Thoracic aorta (tissue), 2 donors: ENCODE data around the gene PML. TPM values are rescaled to one million over a fixed set of nuclear protein-coding genes. Genes with fewer than 3 reads are reported as not detected.
A peak's percentile ranks its signal among the peaks of the same experiment; 100 is the strongest.

Experiments used
- ATAC-seq: fragments of 150-250 bp; one replicate; pipeline ENCODE4 v1.8.0; 2017; ENCODE audit warnings: low read depth; ENCODE audit not compliant: insufficient number of reproducible peaks, low FRiP score
- DNase-seq: peaks from one replicate; pipeline ENCODE4 v3.0.0-alpha.2; 2020; ENCODE audit warnings: low spot score
- H3K27ac ChIP-seq, 2 donors: fragments of 200-600 bp; sonication (generic); 1 replicate in 1 of 2; 2 replicates in 1 of 2; pipeline ENCODE4 v1.5.1; 2016; ENCODE audit warnings: mild to moderate bottlenecking in 2 of 2, moderate library complexity in 2 of 2
- H3K27me3 ChIP-seq: fragments of 200-600 bp; sonication (generic); replicated peaks from 2 replicates; pipeline ENCODE4 v1.6.0; 2016; ENCODE audit warnings: mild to moderate bottlenecking; ENCODE audit not compliant: insufficient read depth
- H3K36me3 ChIP-seq: fragments of 200-600 bp; sonication (generic); one replicate; pipeline ENCODE4 v1.5.1; 2016
- H3K4me1 ChIP-seq, 2 donors: fragments of 200-600 bp; sonication (generic); 1 replicate in 1 of 2; 2 replicates in 1 of 2; pipeline versions ENCODE4 v1.5.1 to v1.6.0; 2016; ENCODE audit warnings: low read depth in 2 of 2, mild to moderate bottlenecking in 1 of 2; ENCODE audit not compliant: control insufficient read depth in 1 of 2
- H3K4me3 ChIP-seq: fragments of 200-600 bp; sonication (generic); 2 replicates; pipeline ENCODE4 v1.5.1; 2016; ENCODE audit warnings: mild to moderate bottlenecking
- H3K9me3 ChIP-seq: fragments of 200-600 bp; sonication (generic); 2 replicates; pipeline ENCODE4 v1.5.1; 2016
- CTCF ChIP-seq: fragments of 200-600 bp; sonication (generic); IDR thresholded peaks from one replicate; pipeline ENCODE4 v1.5.1; 2019; ENCODE audit warnings: antibody characterized with exemption
- total RNA-seq, 2 donors: library from RNA; depleted of rRNA; stranded (reverse); fragments of >200 nt; gene quantifications; one replicate each; pipeline versions ENCODE4 v1.1.0 to v1.2.3, GENCODE V29; 2016

Gene PML
- total RNA-seq, 2 donors from 2014 or later, result 77.2 to 138 TPM

GRCh38 chr15:74039656-74040010 lies 45.1 kb downstream of the PML start:
- TF ChIP-seq CTCF, result no peak
- Histone ChIP-seq H3K36me3 (peaks cover 26% of the 10 kb centered on the region), H3K9me3 (no peaks in the 10 kb centered on the region), H3K27ac (peak overlapping the region; percentile 31 to 80), H3K27me3 (no peaks in the 10 kb centered on the region), H3K4me3 (no peak overlapping the region), H3K4me1 (peaks cover 20 to 25% of the 10 kb centered on the region in 2 donors)
- DNase-seq (no peak), ATAC-seq (no peak)

GRCh38 chr15:74040109-74040850 lies 45.8 kb downstream of the PML start:
- no peak for DNase-seq
- ATAC-seq, result peak; percentile 66
- Histone ChIP-seq H3K4me3 (no peak overlapping the region), H3K27me3 (no peaks in the 10 kb centered on the region), H3K4me1 (peaks cover 20 to 25% of the 10 kb centered on the region in 2 donors), H3K27ac (peak overlapping the region; percentile 73 to 80), H3K9me3 (no peaks in the 10 kb centered on the region), H3K36me3 (peaks cover 22% of the 10 kb centered on the region)
- TF ChIP-seq CTCF, result peak; percentile 9

GRCh38 chr15:74041311-74041756 lies 46.8 kb downstream of the PML start:
- H3K27ac ChIP-seq, result peak overlapping the region; percentile 73 to 80
- H3K4me1 ChIP-seq, result peaks cover 20 to 25% of the 10 kb centered on the region in 2 donors
- H3K4me3 ChIP-seq, result no peak overlapping the region
- H3K36me3 ChIP-seq, result peaks cover 12% of the 10 kb centered on the region
- DNase-seq, result no peak
- ATAC-seq, result no peak
- H3K9me3 ChIP-seq, result no peaks in the 10 kb centered on the region
- TF ChIP-seq CTCF, result no peak
- no peaks in the 10 kb centered on the region for H3K27me3 ChIP-seq

GRCh38 chr15:74041777-74042435 lies 47.4 kb downstream of the PML start:
- no peaks in the 10 kb centered on the region for H3K27me3 ChIP-seq
- DNase-seq (no peak), ATAC-seq (no peak)
- H3K9me3 ChIP-seq, result no peaks in the 10 kb centered on the region
- peak overlapping the region in 1 of 2 donors; percentile 80 for H3K27ac ChIP-seq
- H3K4me1 ChIP-seq, result peaks cover 20 to 25% of the 10 kb centered on the region in 2 donors
- H3K4me3 ChIP-seq, result no peak overlapping the region
- peaks cover 10% of the 10 kb centered on the region for H3K36me3 ChIP-seq
- no peak for TF ChIP-seq CTCF

GRCh38 chr15:74042603-74043424 lies 48.3 kb downstream of the PML start:
- H3K36me3 ChIP-seq, result peaks cover 5% of the 10 kb centered on the region
- no peak for DNase-seq
- no peak overlapping the region for H3K27ac ChIP-seq

More at GRCh38 chr15:74042603-74043424, 48.3 kb downstream of the PML start:
- no peaks in the 10 kb centered on the region for H3K9me3 ChIP-seq
- H3K4me1 ChIP-seq, result peaks cover 22 to 26% of the 10 kb centered on the region in 2 donors
- no peaks in the 10 kb centered on the region for H3K27me3 ChIP-seq
- ATAC-seq, result no peak
- no peak overlapping the region for H3K4me3 ChIP-seq
- no peak for TF ChIP-seq CTCF
